Measurements from ENCODE around the gene DHRS7C.

The DHRS7C gene

GRCh38 chr17:9810100-9810949 lies 18.9 kb upstream of the DHRS7C start:
- no peak overlapping the region for H3K4me3 ChIP-seq (ENCODE audit: low read depth, low read length)
- no peak for TF ChIP-seq CTCF (IDR thresholded peaks at IDR 0.05; ENCODE audit: control insufficient read depth, extremely low read depth, insufficient read depth)
- DNase-seq (ENCODE audit: low read depth): no peak

GRCh38 chr17:9809409-9809808 lies 18.0 kb upstream of the DHRS7C start:
- no peak overlapping the region for H3K4me3 ChIP-seq (ENCODE audit: low read depth, low read length)
- no peak for TF ChIP-seq CTCF (IDR thresholded peaks at IDR 0.05; ENCODE audit: control insufficient read depth, extremely low read depth, insufficient read depth)
- DNase-seq (ENCODE audit: low read depth): no peak

GRCh38 chr17:9806699-9807098 lies 15.3 kb upstream of the DHRS7C start:
- TF ChIP-seq CTCF (IDR thresholded peaks at IDR 0.05; ENCODE audit: control insufficient read depth, extremely low read depth, insufficient read depth): no peak
- H3K4me3 ChIP-seq (ENCODE audit: low read depth, low read length): no peak overlapping the region
- no peak for DNase-seq (ENCODE audit: low read depth)

- H3K4me3 ChIP-seq (ENCODE audit: low read depth, low read length): no peak overlapping the region
- DNase-seq (ENCODE audit: low read depth): no peak
Observed at GRCh38 chr17:9805769-9806168, 14.4 kb upstream of the DHRS7C start.

GRCh38 chr17:9802697-9803096 lies 11.3 kb upstream of the DHRS7C start:
- DNase-seq (ENCODE audit: low read depth): no peak
- no peak for TF ChIP-seq CTCF (IDR thresholded peaks at IDR 0.05; ENCODE audit: control insufficient read depth, extremely low read depth, insufficient read depth)
- no peak overlapping the region for H3K4me3 ChIP-seq (ENCODE audit: low read depth, low read length)

More at GRCh38 chr17:9805769-9806168, 14.4 kb upstream of the DHRS7C start:
- TF ChIP-seq CTCF (IDR thresholded peaks at IDR 0.05; ENCODE audit: control insufficient read depth, extremely low read depth, insufficient read depth): no peak

GRCh38 chr17:9802294-9802693 lies 10.9 kb upstream of the DHRS7C start:
- no peak for DNase-seq (ENCODE audit: low read depth)
- TF ChIP-seq CTCF (IDR thresholded peaks at IDR 0.05; ENCODE audit: control insufficient read depth, extremely low read depth, insufficient read depth): no peak
- H3K4me3 ChIP-seq (ENCODE audit: low read depth, low read length): no peak overlapping the region

- TF ChIP-seq CTCF (IDR thresholded peaks at IDR 0.05; ENCODE audit: control insufficient read depth, extremely low read depth, insufficient read depth): no peak
- no peak overlapping the region for H3K4me3 ChIP-seq (ENCODE audit: low read depth, low read length)
- DNase-seq (ENCODE audit: low read depth): no peak
Observed at GRCh38 chr17:9801505-9801904, 10.1 kb upstream of the DHRS7C start.

Measured in LNCaP clone FGC (cell line).